22Rv1 (cell line): ENCODE measurements around the gene GRB7.

Experiments
- H3K27ac ChIP-seq: fragments of 450-650 bp; 2 replicates; pipeline ENCODE4 v1.5.1; 2017
- CTCF ChIP-seq: fragments of 450-650 bp; IDR thresholded peaks from 2 replicates; pipeline ENCODE4 v1.5.1; 2017; ENCODE audit warnings: mild to moderate bottlenecking
- ZFX ChIP-seq: fragments of 450-650 bp; IDR thresholded peaks from 2 replicates; pipeline ENCODE4 v1.6.1; 2017; ENCODE audit warnings: antibody characterized with exemption, borderline replicate concordance

GRB7 gene

GRCh38 chr17:39775031-39775430 lies 37.3 kb downstream of the GRB7 start:
- H3K27ac ChIP-seq, result no peak overlapping the region

DNA sequence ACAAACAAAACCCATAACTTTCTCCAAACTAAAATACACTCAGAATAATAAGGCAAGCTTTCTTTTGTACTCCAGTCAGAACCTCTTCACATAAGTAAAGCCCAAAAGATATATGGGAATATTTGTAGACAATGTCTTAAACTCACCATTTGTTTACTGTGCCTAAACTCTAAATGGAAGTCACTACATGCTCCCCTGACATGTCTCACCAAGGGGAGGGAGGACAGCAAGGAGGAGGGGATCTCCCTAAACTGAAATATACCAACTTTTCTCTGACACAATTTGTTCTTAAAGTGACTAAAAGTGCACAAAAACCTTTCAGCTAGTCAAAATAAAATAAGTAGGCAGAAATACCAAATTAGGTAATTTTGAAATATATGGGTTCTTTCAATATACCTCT lies 38.5 kb downstream of the GRB7 start:
- no peak overlapping the region for H3K27ac ChIP-seq
- TF ChIP-seq CTCF (no peak), ZFX (no peak)

More at GRCh38 chr17:39775031-39775430, 37.3 kb downstream of the GRB7 start:
- no peak for TF ChIP-seq CTCF
- no peak for TF ChIP-seq ZFX

DNA sequence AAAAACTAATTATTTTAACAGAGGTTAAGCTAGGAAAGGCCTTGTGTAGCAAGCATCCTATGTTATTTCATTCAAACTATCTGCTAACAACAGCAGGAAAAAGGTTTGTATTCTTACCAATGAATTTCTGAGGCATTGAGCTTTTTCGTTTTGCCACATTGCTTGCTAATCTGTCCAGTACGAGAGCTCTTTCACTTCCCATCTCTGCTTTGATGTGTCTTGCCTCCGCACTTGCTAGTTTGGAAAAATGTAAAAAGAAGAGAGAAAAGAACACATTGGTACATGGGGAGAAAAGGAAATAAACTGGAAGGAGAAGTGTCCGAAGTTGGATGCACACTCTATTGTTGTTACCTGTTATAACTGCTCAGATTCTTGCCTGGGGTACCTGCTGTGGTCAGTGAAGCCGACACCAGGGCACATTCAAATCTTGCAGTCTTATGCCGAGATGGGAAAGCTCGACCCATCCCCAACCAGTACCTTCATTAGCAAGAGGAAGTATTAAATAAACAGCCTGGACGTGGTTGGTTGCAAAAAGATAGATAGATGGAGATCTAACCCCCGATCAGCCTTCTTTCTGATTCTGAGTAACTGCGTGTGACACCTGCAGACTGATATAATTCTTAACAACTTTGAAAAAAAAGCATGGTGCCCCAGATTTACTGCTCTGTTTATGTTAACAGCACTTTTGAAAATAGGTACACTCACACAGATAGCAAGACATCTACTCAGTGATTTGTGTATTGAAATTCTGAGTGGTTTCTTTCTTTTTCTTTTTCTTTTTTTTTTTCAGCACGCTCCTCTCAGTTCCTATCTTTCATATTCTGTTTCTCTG lies 40.0 kb downstream of the GRB7 start:
- TF ChIP-seq ZFX (no peak), CTCF (no peak)
- H3K27ac ChIP-seq, result no peak overlapping the region

GRCh38 chr17:39781031-39781860 lies 43.5 kb downstream of the GRB7 start:
- H3K27ac ChIP-seq, result no peak overlapping the region
- TF ChIP-seq CTCF (no peak), ZFX (no peak)

- TF ChIP-seq ZFX (no peak), CTCF (no peak)
- H3K27ac ChIP-seq, result no peak overlapping the region
These were observed 44.1 kb downstream of the GRB7 start for GRCh38 chr17:39781861-39782213.

DNA sequence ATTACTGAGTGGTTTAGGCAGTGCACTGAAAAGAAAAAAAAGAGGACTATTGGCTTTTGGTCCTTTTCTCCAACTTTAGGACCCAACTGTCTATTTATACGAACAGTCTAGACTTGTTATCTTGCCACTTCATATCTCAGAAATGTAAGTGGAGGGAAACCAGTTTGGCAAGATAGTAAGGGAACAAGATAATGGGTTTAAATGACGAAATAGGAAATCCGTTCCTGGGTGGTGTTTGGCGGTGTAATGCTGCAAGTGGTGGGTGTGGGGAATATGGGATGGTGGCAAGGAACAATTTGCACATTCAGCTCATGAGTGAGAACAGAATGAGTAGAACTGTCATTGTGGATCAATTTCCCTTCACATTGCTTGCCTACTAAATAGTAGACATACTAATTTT lies 44.7 kb downstream of the GRB7 start:
- TF ChIP-seq ZFX (no peak), CTCF (no peak)
- H3K27ac ChIP-seq, result no peak overlapping the region

DNA sequence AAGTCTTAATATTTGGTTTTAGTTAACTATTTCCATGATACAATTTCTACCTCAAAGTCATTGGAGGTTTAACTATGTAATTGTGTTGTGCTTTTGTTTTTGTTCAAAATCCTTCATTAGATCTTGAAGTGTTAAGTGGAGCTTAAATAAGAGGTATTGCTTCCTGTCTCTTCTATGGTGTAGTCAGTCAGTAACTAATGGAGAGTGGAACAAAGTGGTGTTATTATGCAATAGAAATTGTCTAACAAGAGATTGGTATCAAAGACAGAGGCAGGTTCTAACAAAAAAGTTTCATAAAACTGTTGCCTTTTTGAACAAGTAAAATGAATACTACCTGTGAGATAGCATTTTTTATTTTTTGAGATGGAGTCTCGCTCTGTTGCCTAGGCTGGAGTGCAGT lies 45.2 kb downstream of the GRB7 start:
- no peak overlapping the region for H3K27ac ChIP-seq
- TF ChIP-seq ZFX, result no peak
